ENCODE data around the gene IL1R2. TPM values are rescaled to one million over a fixed set of nuclear protein-coding genes. Genes with fewer than 3 reads are reported as not detected.

The IL1R2 gene, protein sequence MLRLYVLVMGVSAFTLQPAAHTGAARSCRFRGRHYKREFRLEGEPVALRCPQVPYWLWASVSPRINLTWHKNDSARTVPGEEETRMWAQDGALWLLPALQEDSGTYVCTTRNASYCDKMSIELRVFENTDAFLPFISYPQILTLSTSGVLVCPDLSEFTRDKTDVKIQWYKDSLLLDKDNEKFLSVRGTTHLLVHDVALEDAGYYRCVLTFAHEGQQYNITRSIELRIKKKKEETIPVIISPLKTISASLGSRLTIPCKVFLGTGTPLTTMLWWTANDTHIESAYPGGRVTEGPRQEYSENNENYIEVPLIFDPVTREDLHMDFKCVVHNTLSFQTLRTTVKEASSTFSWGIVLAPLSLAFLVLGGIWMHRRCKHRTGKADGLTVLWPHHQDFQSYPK
- 10 to 100 TPM; 18.3 to 47.7 TPM for total RNA-seq

- Histone ChIP-seq H3K4me1 (ENCODE audit: control insufficient read depth in 1 of 2, low read depth in 2 of 2) (no peaks in the 10 kb centered on the region), H3K4me3 (no peak within 1 kb of the TSS), H3K27me3 (replicated peaks; ENCODE audit: insufficient read depth) (no peaks in the 10 kb centered on the region), H3K9me3 (no peaks in the 10 kb centered on the region), H3K27ac (no peak within 1 kb of the TSS), H3K36me3 (no peaks in the 10 kb centered on the region)
- TF ChIP-seq CTCF (IDR thresholded peaks at IDR 0.05), result no peak
- ATAC-seq (ENCODE audit: insufficient number of reproducible peaks, low FRiP score, low read depth), result no peak
- DNase-seq (ENCODE audit: low spot score), result no peak
Observed at GRCh38 chr2:101991721-101992145, at the start of gene IL1R2. TSS of gene IL1R2 (plus strand) at chr2:101991960. CDS start at chr2:102008576, 16,616 bp downstream.

- H3K27ac ChIP-seq, result no peak overlapping the region
- H3K36me3 ChIP-seq, result no peaks in the 10 kb centered on the region
- H3K4me1 ChIP-seq (ENCODE audit: control insufficient read depth in 1 of 2, low read depth in 2 of 2), result no peaks in the 10 kb centered on the region
- DNase-seq (ENCODE audit: low spot score) (no peak), ATAC-seq (ENCODE audit: insufficient number of reproducible peaks, low FRiP score, low read depth) (no peak)
- TF ChIP-seq CTCF (IDR thresholded peaks at IDR 0.05), result no peak
- H3K27me3 ChIP-seq (replicated peaks; ENCODE audit: insufficient read depth), result no peaks in the 10 kb centered on the region
- no peak overlapping the region for H3K4me3 ChIP-seq
- H3K9me3 ChIP-seq, result no peaks in the 10 kb centered on the region
Observed at GRCh38 chr2:101942851-101943250, 48.9 kb upstream of the IL1R2 start.

DNA sequence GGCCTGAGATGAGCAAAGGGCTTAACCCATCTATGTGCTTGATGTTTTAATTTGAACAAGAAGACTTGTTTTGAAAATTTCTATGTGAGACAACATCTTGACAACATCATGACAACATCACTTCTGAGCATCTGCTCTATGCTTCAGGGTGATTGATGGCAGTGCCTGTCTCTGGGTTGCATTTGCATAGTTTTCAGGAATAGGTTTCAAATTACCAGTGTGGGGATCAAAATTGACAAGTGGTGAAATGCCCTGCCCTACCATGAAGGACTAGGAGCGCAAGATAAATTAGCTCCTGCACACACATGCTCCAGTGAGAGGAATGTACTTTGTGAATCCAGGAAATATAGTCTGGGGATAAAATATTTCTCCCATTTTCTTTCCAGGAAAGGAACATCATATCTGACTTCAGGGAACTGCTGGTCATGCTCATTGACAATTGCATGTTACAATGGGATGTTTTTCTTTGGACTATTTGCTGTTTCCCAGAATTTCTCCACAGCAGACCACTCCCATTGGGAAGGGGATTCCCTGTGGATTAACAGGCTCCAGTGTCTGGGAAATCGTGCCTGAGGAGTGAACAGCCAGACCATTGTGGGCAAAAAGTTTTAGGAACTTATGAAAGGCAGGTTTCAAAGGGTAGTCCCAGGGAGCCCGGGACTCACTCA is 45.3 kb upstream of the IL1R2 start:
- ATAC-seq (ENCODE audit: insufficient number of reproducible peaks, low FRiP score, low read depth) (no peak), DNase-seq (ENCODE audit: low spot score) (no peak)
- Histone ChIP-seq H3K9me3 (no peaks in the 10 kb centered on the region), H3K27ac (no peak overlapping the region), H3K4me3 (no peak overlapping the region), H3K4me1 (ENCODE audit: control insufficient read depth in 1 of 2, low read depth in 2 of 2) (no peaks in the 10 kb centered on the region), H3K36me3 (no peaks in the 10 kb centered on the region), H3K27me3 (replicated peaks; ENCODE audit: insufficient read depth) (no peaks in the 10 kb centered on the region)
- TF ChIP-seq CTCF (IDR thresholded peaks at IDR 0.05), result no peak

DNA sequence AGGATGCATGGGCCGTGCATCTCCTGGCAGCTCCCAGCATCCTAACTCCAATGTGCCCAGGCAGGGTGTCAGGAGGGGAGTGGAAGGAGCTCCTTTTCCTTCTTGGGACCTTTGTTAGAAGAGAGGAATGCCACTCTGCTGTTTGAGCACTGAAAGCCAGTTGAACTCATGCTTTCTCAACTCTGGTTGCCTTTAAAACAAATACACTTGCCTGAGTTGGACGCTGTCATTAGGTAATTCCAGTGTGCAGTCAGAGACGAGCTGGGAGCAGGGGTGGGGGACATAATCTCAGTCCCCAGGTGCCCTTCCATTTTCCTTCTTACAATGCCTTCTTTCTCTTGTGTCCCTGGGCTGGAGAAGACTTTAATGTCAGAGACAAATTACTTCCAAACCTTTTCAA is 44.4 kb upstream of the IL1R2 start:
- no peaks in the 10 kb centered on the region for H3K36me3 ChIP-seq
- no peaks in the 10 kb centered on the region for H3K4me1 ChIP-seq (ENCODE audit: control insufficient read depth in 1 of 2, low read depth in 2 of 2)
- H3K4me3 ChIP-seq, result no peak overlapping the region
- no peak for TF ChIP-seq CTCF (IDR thresholded peaks at IDR 0.05)
- DNase-seq (ENCODE audit: low spot score) (no peak), ATAC-seq (ENCODE audit: insufficient number of reproducible peaks, low FRiP score, low read depth) (no peak)
- H3K27ac ChIP-seq, result no peak overlapping the region
- H3K27me3 ChIP-seq (replicated peaks; ENCODE audit: insufficient read depth), result no peaks in the 10 kb centered on the region
- H3K9me3 ChIP-seq, result no peaks in the 10 kb centered on the region

DNA sequence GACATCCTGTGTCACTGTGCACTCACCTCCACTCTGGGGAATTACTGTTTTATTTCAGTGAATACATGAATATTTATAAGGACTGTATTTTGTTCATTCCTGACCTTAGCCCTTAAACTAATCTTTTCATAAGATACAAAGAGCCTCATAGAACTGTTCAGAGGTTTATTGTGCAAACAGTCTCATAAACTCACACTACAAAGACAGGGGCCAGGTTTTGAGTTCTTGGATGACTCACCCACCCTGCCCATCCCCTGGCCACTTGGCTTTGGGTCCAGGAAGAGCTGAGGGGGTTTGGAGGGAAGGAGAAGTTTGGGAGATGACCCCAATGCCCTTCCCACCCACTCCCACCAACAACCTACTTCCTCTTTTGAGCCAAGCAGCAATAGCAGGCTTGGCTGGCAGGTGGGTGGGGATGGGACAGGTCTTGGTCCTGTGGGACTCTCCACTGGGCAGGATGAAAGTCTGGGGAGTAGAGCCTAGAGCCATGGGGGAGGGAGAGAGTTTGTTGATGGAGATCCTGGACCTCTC is 43.1 kb upstream of the IL1R2 start:
- no peak for TF ChIP-seq CTCF (IDR thresholded peaks at IDR 0.05)
- DNase-seq (ENCODE audit: low spot score), result no peak
- H3K4me3 ChIP-seq, result no peak overlapping the region

More for the DNA sequence above, 43.1 kb upstream of the IL1R2 start:
- ATAC-seq (ENCODE audit: insufficient number of reproducible peaks, low FRiP score, low read depth), result no peak
- H3K27ac ChIP-seq, result no peak overlapping the region
- H3K4me1 ChIP-seq (ENCODE audit: control insufficient read depth in 1 of 2, low read depth in 2 of 2), result no peaks in the 10 kb centered on the region
- no peaks in the 10 kb centered on the region for H3K9me3 ChIP-seq
- no peaks in the 10 kb centered on the region for H3K27me3 ChIP-seq (replicated peaks; ENCODE audit: insufficient read depth)
- H3K36me3 ChIP-seq, result no peaks in the 10 kb centered on the region
